HG03469 (cell line): ENCODE results near the gene SIRPD.
"Not testable (repeated sequence)": the region's sequence is repeated elsewhere in the genome, so short reads cannot be mapped to it uniquely, and the experiment has no call there.

Experiments used
- ATAC-seq: cut with Tn5 transposase; IDR thresholded peaks from one replicate; pipeline ENCODE4 v1.9.1; 2021; ENCODE audit warnings: mild to moderate bottlenecking, moderate library complexity, moderate number of reproducible peaks; ENCODE audit not compliant: unreplicated experiment

Gene SIRPD

DNA sequence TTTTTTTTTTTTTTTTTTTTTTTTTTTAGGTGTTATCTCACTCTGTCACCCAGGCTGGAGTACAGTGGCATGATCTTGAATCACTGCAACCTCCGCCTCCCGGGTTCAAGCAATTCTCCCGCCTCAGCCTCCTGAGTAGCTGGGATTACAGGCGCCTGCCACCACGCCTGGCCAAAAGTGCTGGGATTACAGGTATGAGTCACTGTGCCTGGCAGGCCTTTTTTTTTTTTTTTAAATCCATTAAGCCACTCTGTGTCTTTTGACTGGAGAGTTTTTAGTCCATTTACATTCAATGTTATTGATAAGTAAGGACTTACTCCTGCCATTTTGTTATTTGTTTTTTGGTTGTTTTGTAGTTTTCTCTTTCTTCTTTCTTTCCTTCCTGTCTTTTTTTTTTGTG is 60.1 kb downstream of the SIRPD start:
- not testable (repeated sequence) for ATAC-seq

DNA sequence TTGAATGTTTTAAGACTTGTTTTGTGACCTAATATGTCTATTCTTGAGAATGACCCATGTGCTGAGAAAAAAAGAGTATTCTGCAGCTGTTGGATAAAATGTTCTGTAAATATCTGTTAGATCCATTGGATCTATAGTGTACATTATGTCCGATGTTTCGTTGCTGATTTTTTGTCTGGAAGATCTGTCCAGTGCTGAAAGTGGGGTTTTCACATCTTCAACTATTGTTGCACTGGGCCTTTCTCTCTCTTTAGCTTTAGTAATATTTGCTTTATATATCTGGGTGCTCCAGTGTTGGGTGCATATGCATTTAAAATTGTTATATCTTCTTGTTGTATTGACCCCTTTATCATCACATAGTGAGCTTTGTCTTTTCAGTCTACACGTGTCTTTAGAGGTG is 60.6 kb downstream of the SIRPD start:
- no peak for ATAC-seq

DNA sequence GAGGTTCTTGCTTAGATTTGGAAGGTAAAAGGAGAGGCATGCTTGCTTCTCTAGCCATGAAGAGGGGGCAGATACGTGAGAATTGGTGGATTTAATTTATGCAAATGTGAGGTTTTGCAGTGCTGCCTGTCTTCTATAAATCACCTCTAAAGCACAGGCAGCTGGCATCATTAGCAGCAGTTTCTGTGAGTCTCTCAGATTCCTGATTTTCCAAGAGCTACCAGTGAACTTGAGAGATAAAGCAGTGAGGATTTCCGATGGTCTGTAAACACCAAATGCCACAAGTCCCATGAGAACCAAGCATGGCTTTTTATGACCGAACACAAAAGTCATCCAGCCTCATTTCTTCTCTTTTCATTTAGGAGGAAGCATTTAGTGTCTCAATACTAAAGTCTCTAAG is 63.1 kb downstream of the SIRPD start:
- ATAC-seq, result no peak

DNA sequence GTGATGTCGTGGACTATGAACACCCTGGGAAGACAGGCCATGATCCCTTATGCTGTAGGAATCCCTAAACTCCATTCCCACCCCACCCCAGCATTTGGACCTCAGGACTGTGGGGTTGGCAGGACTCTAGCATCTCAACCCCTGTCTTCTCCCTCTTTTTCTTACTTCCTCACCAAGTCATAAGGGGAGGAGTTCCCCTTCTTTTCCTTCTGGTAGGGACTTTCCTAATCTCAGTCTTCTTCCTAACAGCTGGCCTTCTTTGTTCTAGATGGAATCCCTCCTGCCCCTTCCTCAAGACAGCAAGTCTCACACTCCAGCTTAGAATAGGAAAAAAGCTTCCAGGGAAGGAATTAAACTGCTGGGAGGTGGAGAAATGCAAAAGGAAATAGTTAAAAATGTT is 64.0 kb downstream of the SIRPD start:
- no peak for ATAC-seq

DNA sequence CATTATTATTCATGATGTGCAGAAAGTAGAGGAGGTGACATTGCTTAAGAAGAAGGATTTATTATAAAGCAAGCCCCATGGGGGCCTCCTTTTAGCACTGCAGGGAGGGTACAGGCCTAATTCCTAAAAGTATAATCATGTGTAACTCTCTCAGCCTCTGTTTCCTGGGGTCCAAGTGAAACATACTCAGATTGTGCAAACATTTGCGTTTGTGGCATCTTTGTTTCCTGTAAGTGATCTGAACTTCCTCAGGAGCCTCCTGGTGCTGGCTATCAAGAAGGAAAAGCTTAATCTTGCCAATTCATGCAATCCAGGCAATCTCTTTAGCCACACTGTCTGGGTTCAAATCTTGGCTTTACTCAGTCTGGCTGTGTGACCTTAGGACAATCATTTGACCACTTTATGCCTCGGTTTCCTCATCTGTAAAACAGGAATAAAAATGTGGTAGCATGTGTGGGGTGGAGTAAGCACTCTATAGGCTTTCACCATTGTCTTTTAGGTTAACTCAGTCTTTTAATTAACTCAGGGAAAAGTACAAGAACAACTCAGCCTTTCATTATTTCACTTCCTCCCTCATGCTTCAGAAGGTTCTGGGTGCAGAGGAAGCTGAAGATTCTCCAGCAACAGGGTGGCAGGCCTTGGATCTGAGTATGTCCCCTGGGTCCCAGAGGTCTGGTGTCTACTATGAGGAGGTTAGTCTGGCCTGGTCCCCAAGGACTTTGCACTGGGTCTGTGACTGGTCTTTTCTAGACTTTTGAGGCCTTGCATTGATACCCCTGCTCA is 65.5 kb downstream of the SIRPD start:
- no peak for ATAC-seq

DNA sequence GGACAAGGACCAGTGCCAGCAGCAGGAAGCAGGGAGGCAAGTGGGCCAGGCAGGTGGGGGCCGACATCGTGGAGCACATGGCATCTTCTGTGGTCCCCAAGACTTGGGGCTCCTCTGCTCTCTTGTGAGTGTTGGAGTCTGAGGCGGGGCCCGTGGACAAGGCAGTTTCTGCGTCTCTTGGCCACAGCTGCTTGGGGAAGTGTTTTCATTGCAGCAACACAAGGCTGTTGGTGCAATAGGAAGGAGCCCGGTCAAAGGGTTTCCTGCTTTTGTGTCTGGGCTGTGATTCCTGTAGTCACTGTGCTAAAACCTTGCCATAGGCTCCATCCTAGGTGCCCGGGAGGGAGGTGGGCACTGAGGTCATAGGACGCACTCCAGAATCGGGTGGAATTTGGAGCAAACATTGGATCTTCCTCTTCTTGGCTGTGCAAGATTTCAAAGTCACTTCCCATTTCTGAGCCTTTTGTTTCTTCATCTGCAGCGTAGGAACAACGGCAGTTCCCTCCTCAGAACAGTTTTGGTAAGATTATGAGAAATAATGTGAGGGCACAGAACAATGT is 66.1 kb downstream of the SIRPD start, which contains the start of gene SIRPB2:
Gene SIRPB2 (minus strand): TSS at position 140 of the 560 bp plus-strand sequence. CDS start 61 bp downstream, at position 79.
- no peak for ATAC-seq

DNA sequence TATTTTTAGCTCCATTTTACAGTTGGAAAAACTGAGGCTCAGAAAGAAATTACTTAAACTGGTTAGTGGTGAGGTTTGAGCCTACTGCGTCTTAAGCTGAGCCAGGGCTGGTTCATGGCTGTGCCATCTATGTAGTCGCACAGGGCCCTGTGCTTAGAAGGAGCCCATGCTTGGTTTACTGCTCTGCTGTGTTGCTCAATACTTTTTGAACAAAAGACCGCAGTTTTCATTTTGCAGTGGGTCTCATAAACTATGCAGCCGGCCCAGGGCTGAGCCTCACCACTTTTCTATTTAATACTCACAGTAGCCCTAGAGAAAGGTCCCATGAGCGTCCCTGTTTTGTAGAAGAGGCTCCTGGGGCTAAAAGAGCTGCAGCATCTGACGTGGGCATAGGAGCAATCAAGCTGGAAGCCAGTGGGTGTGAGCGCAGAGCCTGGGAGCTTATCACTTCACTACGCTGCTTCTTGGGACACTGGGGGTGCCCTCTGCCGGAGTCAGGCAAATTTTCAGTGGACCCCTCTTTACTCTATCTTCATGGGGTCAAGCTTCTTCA is 66.8 kb downstream of the SIRPD start:
- ATAC-seq, result no peak

DNA sequence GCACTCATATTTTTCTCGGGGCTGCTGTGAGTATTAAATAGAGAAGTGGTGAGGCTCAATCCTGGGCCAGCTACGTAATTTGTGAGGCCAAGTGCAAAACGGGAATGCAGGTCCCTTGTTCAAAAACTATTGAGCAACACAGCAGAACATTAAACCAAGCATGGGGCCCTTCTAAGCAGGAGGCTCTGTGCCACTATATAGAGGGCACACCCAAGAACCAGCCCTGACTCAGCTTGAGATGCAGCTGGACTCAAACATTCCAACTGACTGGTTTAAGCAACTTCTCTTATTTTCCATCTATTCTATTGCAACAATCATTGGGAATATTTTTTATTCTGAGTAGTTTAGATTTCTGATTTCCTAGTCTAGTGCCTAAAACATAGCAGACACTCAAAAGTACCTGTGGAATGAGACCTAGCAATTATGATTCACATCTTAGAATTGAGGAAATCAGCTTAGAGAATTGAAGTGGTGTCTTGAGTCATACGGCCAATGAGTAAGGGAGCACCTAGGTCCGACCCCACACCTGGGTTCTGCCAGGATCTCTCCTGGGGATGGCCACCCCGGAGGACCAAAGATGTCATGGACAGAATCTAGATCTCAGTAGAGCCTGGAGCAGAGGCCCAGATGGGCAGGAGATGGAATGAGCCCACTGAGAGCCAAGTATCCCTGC is 67.6 kb downstream of the SIRPD start:
- ATAC-seq, result no peak

DNA sequence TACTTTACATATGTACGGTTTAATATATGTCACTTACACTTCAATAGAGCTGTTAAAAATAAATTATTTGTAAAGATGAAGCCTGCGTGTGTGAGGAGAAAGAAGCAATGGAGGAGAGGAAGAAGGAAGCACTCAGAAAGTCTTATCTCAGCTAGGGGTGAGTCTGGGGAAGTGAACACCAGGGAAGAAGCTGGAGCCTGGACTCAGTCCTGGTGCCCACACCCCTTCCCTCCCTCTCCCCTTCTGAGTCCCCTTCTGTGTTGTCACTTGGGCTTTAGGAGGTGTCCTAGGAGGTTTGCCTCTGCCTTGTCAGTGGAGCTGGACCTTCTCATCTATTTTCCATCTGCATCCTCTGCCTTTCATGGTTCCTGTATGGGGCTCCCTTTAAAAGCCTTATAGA is 68.2 kb downstream of the SIRPD start:
- ATAC-seq, result no peak

DNA sequence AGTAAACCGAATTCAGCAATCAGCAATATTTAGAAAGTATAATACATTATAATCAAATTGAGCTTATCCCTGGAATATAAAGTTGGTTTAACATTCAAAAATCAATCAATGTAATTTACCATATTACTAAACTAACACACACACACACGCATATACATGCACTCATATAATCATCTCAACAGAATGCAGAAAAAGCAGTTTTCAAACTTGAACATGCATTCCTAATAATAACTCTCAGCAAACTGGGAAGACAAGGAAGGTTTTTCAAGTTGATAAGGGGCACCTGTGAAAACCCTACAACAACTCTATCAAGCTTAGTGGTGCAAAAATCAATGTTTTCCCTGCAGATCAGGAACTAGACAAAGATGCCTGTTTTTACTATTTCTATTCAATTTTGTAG is 70.9 kb downstream of the SIRPD start:
- ATAC-seq, result no peak

DNA sequence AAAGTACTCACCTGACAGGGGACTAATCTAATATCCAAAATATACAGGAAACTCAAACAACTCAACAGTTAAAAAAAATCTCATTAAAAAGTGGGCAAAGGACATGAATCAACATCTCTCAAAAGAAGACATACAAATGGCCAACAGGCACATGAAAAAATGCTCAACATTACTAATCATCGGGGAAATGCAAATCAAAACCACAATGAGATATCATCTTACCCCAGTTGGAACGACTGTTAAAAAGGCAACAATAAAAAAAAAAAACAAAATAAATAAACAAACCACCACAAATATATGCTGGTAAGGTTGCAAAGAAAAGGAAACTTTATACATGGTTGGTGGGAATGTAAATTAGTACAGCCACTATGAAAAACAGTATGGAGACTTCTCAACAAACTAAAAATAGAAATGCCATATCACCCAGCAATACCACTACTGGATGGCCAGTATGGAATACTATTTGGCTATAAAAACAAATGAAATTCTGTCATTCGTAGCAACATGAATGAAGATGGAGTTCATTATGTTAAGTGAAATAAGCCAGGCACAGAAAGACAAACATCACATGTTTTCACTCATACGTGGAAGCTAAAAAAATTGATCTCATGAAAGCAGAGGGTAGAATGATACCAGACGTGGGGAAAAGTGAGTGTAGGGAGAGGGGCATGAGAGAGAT is 72.9 kb downstream of the SIRPD start:
- no peak for ATAC-seq
